ENCODE data around the gene FRMPD4.

GRCh38 chrX:12360383-12360782 lies 222.1 kb downstream of the FRMPD4 start:
- TF ChIP-seq CTCF (conservative IDR thresholded peaks at IDR 0.05; ENCODE audit: low read length) (no peak), EZH2phosphoT487 (IDR thresholded peaks at IDR 0.05; ENCODE audit: borderline replicate concordance) (no peak)
